WI38 (cell line): ENCODE data around the gene SYT8.

Experiments used
- H3K4me3 ChIP-seq: 2 replicates; pipeline ENCODE4 v1.5.1; 2011; ENCODE audit warnings: low read depth, mild to moderate bottlenecking, control low read depth, low read length
- CTCF ChIP-seq: IDR thresholded peaks from 2 replicates; pipeline ENCODE4 v1.5.1; 2012; ENCODE audit warnings: low read depth, mild to moderate bottlenecking, control low read depth, low read length

Gene SYT8

GRCh38 chr11:1854132-1854948 is 19.6 kb downstream of the SYT8 start:
- H3K4me3 ChIP-seq: no peak overlapping the region
- no peak for TF ChIP-seq CTCF

GRCh38 chr11:1854949-1855885 is 20.4 kb downstream of the SYT8 start:
- no peak for TF ChIP-seq CTCF
- no peak overlapping the region for H3K4me3 ChIP-seq

GRCh38 chr11:1855886-1856265 is 21.1 kb downstream of the SYT8 start:
- H3K4me3 ChIP-seq: no peak overlapping the region
- no peak for TF ChIP-seq CTCF

- H3K4me3 ChIP-seq: no peak overlapping the region
- TF ChIP-seq CTCF: no peak
Observed at GRCh38 chr11:1856306-1857005, 21.7 kb downstream of the SYT8 start.

GRCh38 chr11:1857064-1857463 is 22.3 kb downstream of the SYT8 start:
- TF ChIP-seq CTCF: no peak
- no peak overlapping the region for H3K4me3 ChIP-seq

- H3K4me3 ChIP-seq: no peak overlapping the region
- TF ChIP-seq CTCF: no peak
Observed at GRCh38 chr11:1858154-1858553, 23.4 kb downstream of the SYT8 start.
